Measurements from ENCODE around the gene BLNK. TPM values are rescaled to one million over a fixed set of nuclear protein-coding genes. Genes with fewer than 3 reads are reported as not detected.

BLNK gene
- total RNA-seq, 1 donor from 2014 or later, result not detected

DNA sequence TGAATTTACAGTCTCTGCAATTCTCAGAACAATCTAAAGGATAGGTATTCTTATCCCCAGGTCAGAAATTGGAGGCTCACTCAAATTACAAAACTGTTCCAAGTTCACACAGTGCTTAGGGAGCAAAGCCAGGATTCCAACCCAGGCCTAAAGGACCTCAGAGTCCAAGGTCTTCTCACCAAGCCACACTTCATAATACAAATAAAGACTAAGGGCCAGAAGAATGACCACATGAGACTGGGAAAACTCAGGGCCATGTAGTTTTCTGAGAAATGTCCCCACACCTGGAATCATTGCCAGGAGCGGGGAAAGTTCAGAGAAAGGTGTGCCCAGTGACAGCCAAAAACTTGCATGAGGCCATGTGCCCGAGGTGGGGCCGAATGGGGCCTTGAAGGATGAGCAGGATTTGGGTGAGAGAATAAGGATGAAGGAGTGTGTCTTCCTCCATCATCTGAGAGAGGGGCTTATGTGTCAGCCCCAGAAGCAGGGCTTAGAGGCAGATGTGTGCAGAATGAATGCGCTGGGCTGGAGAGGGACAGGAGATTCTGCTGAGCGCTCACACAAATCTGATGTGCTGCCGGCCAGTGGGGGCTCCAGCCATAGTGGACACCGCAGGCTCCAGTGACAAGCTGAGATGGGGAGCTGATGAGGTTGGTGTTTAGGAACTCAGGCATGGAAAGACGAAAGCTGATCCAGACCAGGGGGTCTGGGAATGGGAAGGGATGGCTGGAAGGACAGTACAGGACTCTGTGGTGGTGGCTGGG is 35.9 kb downstream of the BLNK start:
- no peak overlapping the region for H3K27ac Mint-ChIP-seq (ENCODE audit: unreplicated experiment)
- TF ChIP-seq, protein P1, sequence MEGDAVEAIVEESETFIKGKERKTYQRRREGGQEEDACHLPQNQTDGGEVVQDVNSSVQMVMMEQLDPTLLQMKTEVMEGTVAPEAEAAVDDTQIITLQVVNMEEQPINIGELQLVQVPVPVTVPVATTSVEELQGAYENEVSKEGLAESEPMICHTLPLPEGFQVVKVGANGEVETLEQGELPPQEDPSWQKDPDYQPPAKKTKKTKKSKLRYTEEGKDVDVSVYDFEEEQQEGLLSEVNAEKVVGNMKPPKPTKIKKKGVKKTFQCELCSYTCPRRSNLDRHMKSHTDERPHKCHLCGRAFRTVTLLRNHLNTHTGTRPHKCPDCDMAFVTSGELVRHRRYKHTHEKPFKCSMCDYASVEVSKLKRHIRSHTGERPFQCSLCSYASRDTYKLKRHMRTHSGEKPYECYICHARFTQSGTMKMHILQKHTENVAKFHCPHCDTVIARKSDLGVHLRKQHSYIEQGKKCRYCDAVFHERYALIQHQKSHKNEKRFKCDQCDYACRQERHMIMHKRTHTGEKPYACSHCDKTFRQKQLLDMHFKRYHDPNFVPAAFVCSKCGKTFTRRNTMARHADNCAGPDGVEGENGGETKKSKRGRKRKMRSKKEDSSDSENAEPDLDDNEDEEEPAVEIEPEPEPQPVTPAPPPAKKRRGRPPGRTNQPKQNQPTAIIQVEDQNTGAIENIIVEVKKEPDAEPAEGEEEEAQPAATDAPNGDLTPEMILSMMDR (IDR thresholded peaks at IDR 0.05; ENCODE audit: partially characterized antibody, unreplicated experiment), result no peak
- no peaks in the 10 kb centered on the region for H3K36me3 Mint-ChIP-seq (ENCODE audit: unreplicated experiment)
- peaks cover 2% of the 10 kb centered on the region for H3K27me3 Mint-ChIP-seq (ENCODE audit: unreplicated experiment)
- H3K9me3 Mint-ChIP-seq (ENCODE audit: unreplicated experiment), result peaks cover 1% of the 10 kb centered on the region
- H3K4me3 Mint-ChIP-seq (ENCODE audit: unreplicated experiment), result no peak overlapping the region
- no peak for DNase-seq
- peaks cover 3% of the 10 kb centered on the region for H3K4me1 Mint-ChIP-seq (ENCODE audit: low read depth, unreplicated experiment)

DNA sequence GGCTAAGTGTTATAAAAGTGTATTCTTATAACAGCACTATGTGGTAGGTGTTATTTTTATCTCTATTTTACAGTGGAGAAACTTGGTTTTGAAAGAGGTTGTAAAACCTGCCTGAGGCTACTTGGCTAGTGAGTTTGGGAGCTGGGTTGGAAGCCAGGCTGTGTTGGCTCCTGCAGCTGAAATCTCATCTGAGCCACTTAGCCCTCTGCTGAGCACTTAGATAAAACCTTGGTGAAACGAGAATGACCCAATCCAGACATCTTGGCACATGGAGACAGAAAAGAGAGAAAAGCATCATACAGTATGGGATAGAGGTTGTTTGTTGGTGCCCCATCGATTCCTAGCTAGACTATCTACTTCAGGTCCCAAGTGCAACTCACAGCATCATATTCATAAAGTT is 37.4 kb downstream of the BLNK start:
- no peak overlapping the region for H3K27ac Mint-ChIP-seq (ENCODE audit: unreplicated experiment)
- peaks cover 2% of the 10 kb centered on the region for H3K27me3 Mint-ChIP-seq (ENCODE audit: unreplicated experiment)
- TF ChIP-seq, protein P1 (IDR thresholded peaks at IDR 0.05; ENCODE audit: partially characterized antibody, unreplicated experiment), result no peak
- DNase-seq, result no peak
- H3K4me1 Mint-ChIP-seq (ENCODE audit: low read depth, unreplicated experiment), result peaks cover 3% of the 10 kb centered on the region
- no peak overlapping the region for H3K4me3 Mint-ChIP-seq (ENCODE audit: unreplicated experiment)
- no peaks in the 10 kb centered on the region for H3K36me3 Mint-ChIP-seq (ENCODE audit: unreplicated experiment)
- peaks cover 5% of the 10 kb centered on the region for H3K9me3 Mint-ChIP-seq (ENCODE audit: unreplicated experiment)

DNA sequence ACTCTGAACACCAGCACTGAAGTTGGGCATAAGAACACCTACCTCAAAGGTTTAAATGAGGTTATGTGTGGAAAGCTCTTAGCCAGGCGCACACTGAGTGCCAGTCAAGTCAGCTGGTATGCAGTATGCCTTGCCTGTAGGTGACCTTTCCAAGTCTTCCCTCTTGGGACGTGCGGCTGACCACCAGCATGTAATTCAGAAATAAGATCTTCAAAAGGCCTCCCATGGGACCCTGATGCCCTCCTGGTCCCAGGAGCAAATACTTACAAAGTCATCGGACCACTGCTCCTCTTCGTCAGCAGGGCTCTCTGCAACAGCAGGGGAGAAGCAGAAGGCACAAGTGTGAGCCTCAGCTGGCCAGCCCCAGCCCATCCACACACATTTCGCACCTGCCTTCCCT is 40.8 kb downstream of the BLNK start:
- Mint-ChIP-seq H3K4me1 (ENCODE audit: low read depth, unreplicated experiment) (peaks cover 3% of the 10 kb centered on the region), H3K27ac (ENCODE audit: unreplicated experiment) (no peak overlapping the region), H3K9me3 (ENCODE audit: unreplicated experiment) (peaks cover 4% of the 10 kb centered on the region), H3K36me3 (ENCODE audit: unreplicated experiment) (no peaks in the 10 kb centered on the region), H3K27me3 (ENCODE audit: unreplicated experiment) (no peaks in the 10 kb centered on the region), H3K4me3 (ENCODE audit: unreplicated experiment) (no peak overlapping the region)
- no peak for DNase-seq
- TF ChIP-seq, protein P1 (IDR thresholded peaks at IDR 0.05; ENCODE audit: partially characterized antibody, unreplicated experiment), result no peak

DNA sequence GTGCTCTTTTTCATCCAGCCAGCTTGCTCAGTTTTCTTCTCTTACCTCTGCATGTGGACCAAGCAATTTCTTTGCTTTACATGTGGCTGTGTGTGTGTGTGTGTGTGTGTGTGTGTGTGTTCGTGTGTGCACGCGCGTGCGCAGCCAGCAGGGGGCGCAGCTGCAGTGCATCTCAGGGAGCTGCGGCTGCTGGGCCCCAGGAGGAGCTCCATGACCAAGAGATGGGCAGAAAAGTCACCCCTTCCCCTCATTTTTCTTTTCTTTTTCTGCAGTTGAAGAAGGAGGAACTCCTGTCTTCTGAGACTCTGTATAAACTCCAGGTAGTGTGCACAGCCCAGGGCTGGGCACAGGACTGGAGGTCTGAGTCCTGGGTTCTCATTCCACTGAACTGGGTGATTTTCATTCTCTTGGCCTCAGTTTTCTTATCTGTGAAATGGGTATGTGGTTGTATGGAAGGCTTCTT is 41.8 kb downstream of the BLNK start:
- DNase-seq, result peak; percentile 85
- TF ChIP-seq, protein P1 (IDR thresholded peaks at IDR 0.05; ENCODE audit: partially characterized antibody, unreplicated experiment), result peak; percentile 76
- H3K27ac Mint-ChIP-seq (ENCODE audit: unreplicated experiment), result no peak overlapping the region
- no peaks in the 10 kb centered on the region for H3K36me3 Mint-ChIP-seq (ENCODE audit: unreplicated experiment)
- H3K27me3 Mint-ChIP-seq (ENCODE audit: unreplicated experiment), result no peaks in the 10 kb centered on the region
- peaks cover 4% of the 10 kb centered on the region for H3K9me3 Mint-ChIP-seq (ENCODE audit: unreplicated experiment)
- H3K4me3 Mint-ChIP-seq (ENCODE audit: unreplicated experiment), result no peak overlapping the region
- peaks cover 3% of the 10 kb centered on the region for H3K4me1 Mint-ChIP-seq (ENCODE audit: low read depth, unreplicated experiment)

DNA sequence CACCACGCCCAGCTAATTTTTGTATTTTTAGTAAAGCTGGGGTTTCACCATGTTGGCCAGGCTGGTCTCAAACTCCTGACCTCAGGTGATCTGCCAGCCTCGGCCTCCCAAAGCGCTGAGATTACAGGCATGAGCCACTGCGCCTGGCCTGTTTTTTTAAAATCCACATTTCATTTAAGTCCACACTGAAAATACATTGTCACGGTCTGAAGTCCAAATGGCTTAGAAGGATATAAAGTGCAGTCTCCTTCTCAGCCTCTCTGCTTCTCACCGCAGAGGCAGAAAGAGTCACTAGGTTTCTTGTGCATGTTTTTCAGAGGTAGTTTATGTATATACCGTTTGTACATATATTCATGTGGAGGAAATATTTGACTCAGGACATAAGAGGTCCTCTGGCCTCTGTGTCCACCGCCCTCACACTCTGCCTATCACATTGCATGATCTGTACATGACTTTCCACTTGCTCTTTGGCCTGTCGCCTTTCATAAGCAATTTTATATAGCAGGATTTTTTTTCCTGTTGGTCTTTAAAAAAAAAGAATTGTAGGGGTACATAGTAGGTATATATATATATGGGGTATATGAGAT is 42.9 kb downstream of the BLNK start:
- no peak overlapping the region for H3K4me3 Mint-ChIP-seq (ENCODE audit: unreplicated experiment)
- peaks cover 3% of the 10 kb centered on the region for H3K4me1 Mint-ChIP-seq (ENCODE audit: low read depth, unreplicated experiment)

More for the DNA sequence above, 42.9 kb downstream of the BLNK start:
- no peak for DNase-seq
- Mint-ChIP-seq H3K27ac (ENCODE audit: unreplicated experiment) (no peak overlapping the region), H3K27me3 (ENCODE audit: unreplicated experiment) (no peaks in the 10 kb centered on the region), H3K36me3 (ENCODE audit: unreplicated experiment) (no peaks in the 10 kb centered on the region), H3K9me3 (ENCODE audit: unreplicated experiment) (peaks cover 4% of the 10 kb centered on the region)
- TF ChIP-seq, protein P1 (IDR thresholded peaks at IDR 0.05; ENCODE audit: partially characterized antibody, unreplicated experiment), result no peak

Measured in glutamatergic neuron (in vitro differentiated cells).